IMR-90 (cell line): Measurements from ENCODE around the gene UPK3B. TPM values are rescaled to one million over a fixed set of nuclear protein-coding genes. Genes with fewer than 3 reads are reported as not detected.
"Not testable (repeated sequence)": the region's sequence is repeated elsewhere in the genome, so short reads cannot be mapped to it uniquely, and the experiment has no call there.

Experiments
- ATAC-seq: fragments of 200-7000 bp; cut with Tn5 transposase; 2 replicates; pipeline ENCODE4 v1.9.1; 2020; ENCODE audit warnings: low read depth, mild to moderate bottlenecking, moderate library complexity
- BruUV-seq: library from RNA; stranded (reverse); fragments of 400-500 nt; replicated peaks from 2 replicates; lab custom pipeline; 2021; lab: Mats Ljungman, UMichigan
- CTCF ChIA-PET: fragments of 300-600 bp; formaldehyde crosslinking; extraction: SDS; loops from one replicate; lab custom pipeline; 2021; ENCODE audit warnings: antibody characterized with exemption; lab: Yijun Ruan, JAX
- POLR2A ChIA-PET: fragments of 300-600 bp; sonication (Branson Sonifier 250); formaldehyde crosslinking; loops from one replicate; lab custom pipeline; 2022; ENCODE audit warnings: antibody characterized with exemption; ENCODE audit not compliant: unreplicated experiment; lab: Charles Lee
- DNase-seq: peaks from one replicate; pipeline ENCODE4 v3.0.0; 2013
- H2AFZ ChIP-seq: replicated peaks from 2 replicates; pipeline ENCODE3; 2013; ENCODE audit warnings: low read length, mild to moderate bottlenecking; ENCODE audit not compliant: poor library complexity
- H2AK5ac ChIP-seq: 2 replicates; pipeline ENCODE4 v1.6.1; 2013; ENCODE audit warnings: low read depth, low read length, inconsistent platforms
- H2AK9ac ChIP-seq: replicated peaks from 2 replicates; pipeline ENCODE3; 2013; ENCODE audit warnings: mild to moderate bottlenecking, low read depth, low read length, moderate library complexity; ENCODE audit not compliant: poor library complexity
- H2BK120ac ChIP-seq: 2 replicates; pipeline ENCODE4 v1.6.1; 2013; ENCODE audit warnings: low read depth, low read length, inconsistent platforms
- H2BK15ac ChIP-seq: 3 replicates; pipeline ENCODE4 v1.6.1; 2013; ENCODE audit warnings: low read depth, low read length, inconsistent platforms
- H2BK20ac ChIP-seq: 2 replicates; pipeline ENCODE4 v1.6.1; 2013; ENCODE audit warnings: low read depth, mild to moderate bottlenecking, inconsistent platforms, low read length, moderate library complexity
- H2BK5ac ChIP-seq: 2 replicates; pipeline ENCODE4 v1.6.1; 2013; ENCODE audit warnings: mild to moderate bottlenecking, low read depth, low read length, inconsistent platforms; ENCODE audit not compliant: poor library complexity, severe bottlenecking
- H3K14ac ChIP-seq: replicated peaks from 2 replicates; pipeline ENCODE4 v1.6.1; 2013; ENCODE audit warnings: low read depth, low read length, inconsistent platforms
- H3K18ac ChIP-seq: 2 replicates; pipeline ENCODE4 v1.6.1; 2013; ENCODE audit warnings: low read depth, low read length, control low read depth
- H3K23ac ChIP-seq: 2 replicates; pipeline ENCODE4 v1.6.1; 2013; ENCODE audit warnings: low read depth, low read length, inconsistent platforms
- H3K27ac ChIP-seq: 2 replicates; pipeline ENCODE4 v1.5.1; 2013; ENCODE audit warnings: mild to moderate bottlenecking, control low read depth, low read length; ENCODE audit not compliant: insufficient read depth
- H3K27me3 ChIP-seq: 2 replicates; pipeline ENCODE4 v1.6.1; 2013; ENCODE audit warnings: low read length; ENCODE audit not compliant: control insufficient read depth, insufficient read depth
- H3K36me3 ChIP-seq: 2 replicates; pipeline ENCODE4 v1.6.1; 2013; ENCODE audit warnings: low read length, mixed read lengths; ENCODE audit not compliant: control insufficient read depth, insufficient read depth
- H3K4ac ChIP-seq: 2 replicates; pipeline ENCODE4 v1.6.1; 2013; ENCODE audit warnings: low read depth, low read length, inconsistent platforms
- H3K4me1 ChIP-seq: 2 replicates; pipeline ENCODE4 v1.6.1; 2013; ENCODE audit warnings: low read length, mixed read lengths; ENCODE audit not compliant: control insufficient read depth, insufficient read depth
- H3K4me2 ChIP-seq: 2 replicates; pipeline ENCODE4 v1.6.1; 2013; ENCODE audit warnings: low read depth, mild to moderate bottlenecking, control low read depth, low read length, moderate library complexity
- H3K4me3 ChIP-seq: 2 replicates; pipeline ENCODE4 v1.5.1; 2013; ENCODE audit warnings: low read depth, mild to moderate bottlenecking, control low read depth, low read length, moderate library complexity; ENCODE audit not compliant: insufficient read depth
- H3K56ac ChIP-seq: 2 replicates; pipeline ENCODE4 v1.6.1; 2013; ENCODE audit warnings: low read length, inconsistent platforms; ENCODE audit not compliant: insufficient read depth; ENCODE audit errors: extremely low read depth
- H3K79me1 ChIP-seq, 2 experiments: 2 replicates each; pipeline ENCODE4 v1.6.1; 2013; ENCODE audit warnings: low read length in 2 of 2, inconsistent platforms in 1 of 2, low read depth in 1 of 2
- H3K9ac ChIP-seq: 2 replicates; pipeline ENCODE4 v1.6.1; 2013; ENCODE audit warnings: low read depth, low read length, control low read depth
- H3K9me1 ChIP-seq: 2 replicates; pipeline ENCODE4 v1.6.1; 2013; ENCODE audit warnings: low read length, inconsistent platforms; ENCODE audit not compliant: insufficient read depth
- H3K9me3 ChIP-seq: 2 replicates; pipeline ENCODE4 v1.6.1; 2013; ENCODE audit warnings: low read length; ENCODE audit not compliant: control insufficient read depth, insufficient read depth
- H4K20me1 ChIP-seq: 2 replicates; pipeline ENCODE4 v1.6.1; 2013; ENCODE audit warnings: low read length, inconsistent platforms; ENCODE audit not compliant: insufficient read depth
- H4K5ac ChIP-seq: 2 replicates; pipeline ENCODE4 v1.6.1; 2013; ENCODE audit warnings: mild to moderate bottlenecking, low read depth, low read length, control low read depth
- H4K8ac ChIP-seq, 2 experiments: 2 replicates each; pipeline ENCODE4 v1.6.1; 2013; ENCODE audit warnings: low read depth in 2 of 2, low read length in 2 of 2, control low read depth in 1 of 2, inconsistent platforms in 1 of 2
- H4K91ac ChIP-seq: 2 replicates; pipeline ENCODE4 v1.6.1; 2013; ENCODE audit warnings: low read depth, low read length, inconsistent platforms; ENCODE audit not compliant: insufficient read depth
- WGBS, 2 experiments: methylation state at CpG; one replicate each; pipeline versions ENCODE4 v1.1.5 to v1.1.7; 2013; ENCODE audit warnings: missing lambda C conversion rate in 2 of 2; ENCODE audit not compliant: insufficient read length in 1 of 2; ENCODE audit errors: extremely low coverage in 2 of 2; 5-methylcytosine and 5-hydroxymethylcytosine counted together
- dilution Hi-C: fragments of 300-500 bp; cut with HindIII; formaldehyde crosslinking; loops from one replicate; pipeline ENCODE4 v1.14.3; 2018; ENCODE audit warnings: low sequenced_read_pairs; ENCODE audit not compliant: unreplicated experiment
- in situ Hi-C: fragments of 300-500 bp; cut with MboI; formaldehyde crosslinking; loops from 3 replicates; pipeline ENCODE4 v1.14.3; 2019; ENCODE audit warnings: low sequenced_read_pairs, inconsistent platforms, mixed read lengths
- intact Hi-C: fragments of 100-400 bp; cut with micrococcal nuclease; formaldehyde crosslinking; loops from 2 replicates; pipeline ENCODE4 v1.10.0; 2022
- polyA plus RNA-seq, 3 experiments: library from polyadenylated mRNA; depleted of rRNA; stranded (reverse); fragments of >200 nt; gene quantifications; 2 replicates each; pipeline ENCODE4 v1.2.3, GENCODE V29; 2012; ENCODE audit warnings: low replicate concordance in 1 of 3
- total RNA-seq: library from RNA; depleted of rRNA; stranded (reverse); fragments of >200 nt; gene quantifications from 2 replicates; pipeline ENCODE4 v1.2.3, GENCODE V29; 2012

Gene UPK3B
- total and polyA plus RNA-seq, 2 of the 4 experiments (the other 2 are of a cell fraction), result 0.26 TPM; not detected in 1

GRCh38 chr7:76516932-76517331, 6.6 kb downstream of the UPK3B start:
- H3K56ac ChIP-seq, H4K5ac ChIP-seq, POLR2A ChIA-PET, H3K18ac ChIP-seq, H3K27me3 ChIP-seq, CTCF ChIA-PET, H3K4me1 ChIP-seq, H3K23ac ChIP-seq, H3K4me2 ChIP-seq, H3K14ac ChIP-seq, in situ Hi-C loops, H4K91ac ChIP-seq, H2BK15ac ChIP-seq, H3K9me3 ChIP-seq, DNase-seq, H3K4me3 ChIP-seq, BruUV-seq, ATAC-seq, H2AK9ac ChIP-seq, intact Hi-C loops, H3K9ac ChIP-seq, H2BK120ac ChIP-seq, H2BK5ac ChIP-seq, H3K9me1 ChIP-seq, H2AFZ ChIP-seq, H3K36me3 ChIP-seq, H3K27ac ChIP-seq, H4K8ac ChIP-seq, H2BK20ac ChIP-seq, dilution Hi-C loops, H4K20me1 ChIP-seq, H3K4ac ChIP-seq, H3K79me1 ChIP-seq, H2AK5ac ChIP-seq: not testable (repeated sequence)
- WGBS, 2 experiments, result no CpG with 5 or more reads among the region's 6 CpGs

DNA sequence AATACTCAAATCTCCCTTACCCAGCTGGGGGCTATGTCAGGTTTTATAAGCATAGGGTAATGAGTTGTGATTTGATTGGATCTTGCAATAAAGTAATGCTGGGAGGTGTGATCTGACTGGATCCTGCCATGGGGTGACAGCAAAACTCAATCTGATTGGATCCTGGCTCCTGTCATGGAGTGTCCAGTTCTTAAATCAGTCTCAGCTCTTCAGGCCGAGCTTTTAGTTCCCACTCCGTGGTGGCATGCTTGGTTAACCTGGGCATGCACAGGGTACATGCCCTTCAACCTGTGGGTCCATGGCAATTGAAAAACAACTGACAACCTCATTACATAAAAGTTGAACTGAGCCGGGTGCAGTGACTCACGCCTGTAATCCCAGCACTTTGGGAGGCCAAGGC, 15.8 kb downstream of the UPK3B start:
- BruUV-seq, CTCF ChIA-PET, intact Hi-C loops, POLR2A ChIA-PET, H3K14ac ChIP-seq, H3K4me3 ChIP-seq, H3K79me1 ChIP-seq, H2BK15ac ChIP-seq, H4K20me1 ChIP-seq, H2BK20ac ChIP-seq, ATAC-seq, H2BK5ac ChIP-seq, H3K18ac ChIP-seq, H2AK5ac ChIP-seq, H3K9me3 ChIP-seq, H3K4me1 ChIP-seq, H3K4me2 ChIP-seq, H3K9ac ChIP-seq, H2AK9ac ChIP-seq, H4K5ac ChIP-seq, H3K27me3 ChIP-seq, H3K23ac ChIP-seq, H2BK120ac ChIP-seq, H3K56ac ChIP-seq, in situ Hi-C loops, H3K27ac ChIP-seq, H4K91ac ChIP-seq, H4K8ac ChIP-seq, H3K9me1 ChIP-seq, H3K36me3 ChIP-seq, DNase-seq, H3K4ac ChIP-seq, H2AFZ ChIP-seq, dilution Hi-C loops: not testable (repeated sequence)
- no CpG with 5 or more reads among the region's 4 CpGs for WGBS, 2 experiments
